Ishikawa (cell line): ENCODE measurements around the gene FGF12.

ENCODE experiments used
- CEBPB ChIP-seq: IDR thresholded peaks from 2 replicates; pipeline ENCODE4 v1.6.1; 2012
- CREB1 ChIP-seq: IDR thresholded peaks from 2 replicates; pipeline ENCODE4 v1.6.1; 2012; ENCODE audit warnings: low read depth
- EGR1 ChIP-seq: IDR thresholded peaks from 2 replicates; pipeline ENCODE4 v1.6.1; 2012
- EP300 ChIP-seq: IDR thresholded peaks from 2 replicates; pipeline ENCODE4 v1.6.1; 2012; ENCODE audit warnings: borderline replicate concordance
- FOXM1 ChIP-seq: IDR thresholded peaks from 2 replicates; pipeline ENCODE4 v1.6.1; 2012; ENCODE audit warnings: low read depth, borderline replicate concordance
- MAX ChIP-seq: IDR thresholded peaks from 2 replicates; pipeline ENCODE4 v1.6.1; 2012
- NFIC ChIP-seq: IDR thresholded peaks from 2 replicates; pipeline ENCODE4 v1.6.1; 2012
- RAD21 ChIP-seq: IDR thresholded peaks from 2 replicates; pipeline ENCODE4 v1.6.1; 2012; ENCODE audit warnings: low read depth
- REST ChIP-seq: IDR thresholded peaks from 2 replicates; pipeline ENCODE4 v1.6.1; 2012; ENCODE audit warnings: low read depth, mild to moderate bottlenecking
- TAF1 ChIP-seq: IDR thresholded peaks from 2 replicates; pipeline ENCODE4 v1.6.1; 2012; ENCODE audit warnings: low read depth, mild to moderate bottlenecking
- TCF12 ChIP-seq: IDR thresholded peaks from 2 replicates; pipeline ENCODE4 v1.6.1; 2012; ENCODE audit warnings: low read depth
- TEAD4 ChIP-seq: IDR thresholded peaks from 2 replicates; pipeline ENCODE4 v1.6.1; 2012
- USF1 ChIP-seq: IDR thresholded peaks from 2 replicates; pipeline ENCODE4 v1.6.1; 2012
- YY1 ChIP-seq: IDR thresholded peaks from 2 replicates; pipeline ENCODE4 v1.6.1; 2012; ENCODE audit warnings: low read depth
- ZBTB7A ChIP-seq: IDR thresholded peaks from 2 replicates; pipeline ENCODE4 v1.6.1; 2012; ENCODE audit warnings: low read depth

Gene FGF12

GRCh38 chr3:192091831-192092230 is 635.5 kb downstream of the FGF12 start:
- peak; percentile 47; the same call in 1 of the 2 replicates for TF ChIP-seq EP300
- peak; percentile 73 for TF ChIP-seq TEAD4
- TF ChIP-seq NFIC = 0 out of 2 replicates have a peak, but pooled peaks have one; percentile 7
- no peak for TF ChIP-seq ZBTB7A
- TF ChIP-seq MAX = no peak

- TF ChIP-seq TEAD4 (peak; percentile 96), CEBPB (peak; percentile 84), TCF12 (peak; percentile 99), ZBTB7A (peak; percentile 41), EGR1 (no peak), USF1 (peak; percentile 59; the same call in 1 of the 2 replicates), MAX (peak; percentile 75), FOXM1 (peak; percentile 89), RAD21 (peak; percentile 43), YY1 (peak; percentile 78), TAF1 (no peak), REST (no peak), CREB1 (no peak), NFIC (peak; percentile 94), EP300 (peak; percentile 97)
Measured at GRCh38 chr3:192090586-192090985, 636.8 kb downstream of the FGF12 start.
